OCI-LY7 (cell line): Measurements from ENCODE around the gene FOSB. TPM values are rescaled to one million over a fixed set of nuclear protein-coding genes. Genes with fewer than 3 reads are reported as not detected.

Experiments
- BruUV-seq: library from RNA; stranded (reverse); fragments of 400-500 nt; replicated peaks from 2 replicates; lab custom pipeline; 2021; lab: Mats Ljungman, UMichigan
- CTCF ChIA-PET: fragments of 300-600 bp; sonication (Branson Sonifier 250); formaldehyde crosslinking; loops from one replicate; lab custom pipeline; 2022; ENCODE audit warnings: antibody characterized with exemption; ENCODE audit not compliant: unreplicated experiment; lab: Charles Lee
- POLR2A ChIA-PET: fragments of 300-600 bp; sonication (Branson Sonifier 250); formaldehyde crosslinking; loops from one replicate; lab custom pipeline; 2022; ENCODE audit warnings: antibody characterized with exemption; lab: Charles Lee
- DNase-seq: peaks from one replicate; pipeline ENCODE4 v3.0.0-alpha.2; 2015; ENCODE audit warnings: low spot score
- H2AFZ ChIP-seq: fragments of 200-600 bp; sonication (generic), shearing (Covaris generic); 2 replicates; pipeline ENCODE4 v1.6.1; 2014; ENCODE audit warnings: mild to moderate bottlenecking, antibody characterized with exemption, low read length, moderate library complexity
- H3K27ac ChIP-seq: fragments of 200-600 bp; sonication (generic); 2 replicates; pipeline ENCODE4 v1.5.1; 2014; ENCODE audit warnings: mixed run types, low read depth, mild to moderate bottlenecking, moderate library complexity, low read length, inconsistent platforms; ENCODE audit not compliant: poor library complexity, severe bottlenecking
- H3K36me3 ChIP-seq: fragments of 200-600 bp; sonication (generic); 2 replicates; pipeline ENCODE4 v1.6.1; 2014; ENCODE audit warnings: mild to moderate bottlenecking, antibody characterized with exemption, low read length, moderate library complexity, mixed read lengths; ENCODE audit not compliant: insufficient read depth
- H3K4me1 ChIP-seq: fragments of 200-600 bp; sonication (generic); 2 replicates; pipeline ENCODE4 v1.5.1; 2014; ENCODE audit warnings: mild to moderate bottlenecking, low read length; ENCODE audit not compliant: insufficient read depth, poor library complexity, severe bottlenecking
- H3K4me2 ChIP-seq: fragments of 200-600 bp; sonication (generic); 2 replicates; pipeline ENCODE4 v1.6.1; 2014; ENCODE audit warnings: mild to moderate bottlenecking, low read length
- H3K4me3 ChIP-seq: fragments of 200-600 bp; sonication (generic); 2 replicates; pipeline ENCODE4 v1.5.1; 2014; ENCODE audit warnings: mild to moderate bottlenecking, low read depth, low read length; ENCODE audit not compliant: poor library complexity, severe bottlenecking
- H3K79me2 ChIP-seq: fragments of 200-600 bp; sonication (generic); 2 replicates; pipeline ENCODE4 v1.6.1; 2016; ENCODE audit warnings: low read depth, mild to moderate bottlenecking, low read length, moderate library complexity, mixed read lengths; ENCODE audit not compliant: insufficient read depth
- H3K9me2 ChIP-seq: fragments of 200-600 bp; sonication (generic); 2 replicates; pipeline ENCODE4 v1.6.1; 2016; ENCODE audit warnings: mild to moderate bottlenecking, low read length, mixed read lengths; ENCODE audit not compliant: insufficient read depth
- H3K9me3 ChIP-seq: fragments of 200-600 bp; sonication (generic); 2 replicates; pipeline ENCODE4 v1.6.1; 2014; ENCODE audit warnings: mild to moderate bottlenecking, mixed run types, low read length, mixed read lengths
- H4K20me1 ChIP-seq: fragments of 200-600 bp; sonication (generic); 2 replicates; pipeline ENCODE4 v1.6.1; 2014; ENCODE audit warnings: mild to moderate bottlenecking, antibody characterized with exemption, low read length, moderate library complexity, mixed read lengths; ENCODE audit not compliant: insufficient read depth
- EZH2phosphoT487 ChIP-seq: fragments of 200-600 bp; sonication (generic); IDR thresholded peaks from 2 replicates; pipeline ENCODE4 v1.6.1; 2018; ENCODE audit warnings: low read depth, borderline replicate concordance, mild to moderate bottlenecking, mixed run types, antibody characterized with exemption, low read length, moderate library complexity, mixed read lengths
- intact Hi-C: fragments of 100-400 bp; cut with micrococcal nuclease; formaldehyde crosslinking; loops from one replicate; pipeline ENCODE4 v1.10.0; 2022; ENCODE audit not compliant: unreplicated experiment
- total RNA-seq, 2 experiments: library from RNA; depleted of rRNA in 1 of 2; stranded (reverse); fragments of >200 nt in 1 of 2; shearing (Covaris generic) in 1 of 2; gene quantifications; 2 replicates each; pipeline ENCODE4 v1.2.3, GENCODE V29; 2014 to 2022
- TF ChIP-seq, protein P1 (sequence below): fragments of 200-600 bp; sonication (generic); conservative IDR thresholded peaks from 2 replicates; pipeline ENCODE4 v1.5.1; 2014; ENCODE audit warnings: mild to moderate bottlenecking, antibody characterized with exemption, low read length, moderate library complexity, mixed read lengths

FOSB gene
- total RNA-seq, 2 experiments from 2014 or later, result 2.3 to 2.4 TPM

DNA sequence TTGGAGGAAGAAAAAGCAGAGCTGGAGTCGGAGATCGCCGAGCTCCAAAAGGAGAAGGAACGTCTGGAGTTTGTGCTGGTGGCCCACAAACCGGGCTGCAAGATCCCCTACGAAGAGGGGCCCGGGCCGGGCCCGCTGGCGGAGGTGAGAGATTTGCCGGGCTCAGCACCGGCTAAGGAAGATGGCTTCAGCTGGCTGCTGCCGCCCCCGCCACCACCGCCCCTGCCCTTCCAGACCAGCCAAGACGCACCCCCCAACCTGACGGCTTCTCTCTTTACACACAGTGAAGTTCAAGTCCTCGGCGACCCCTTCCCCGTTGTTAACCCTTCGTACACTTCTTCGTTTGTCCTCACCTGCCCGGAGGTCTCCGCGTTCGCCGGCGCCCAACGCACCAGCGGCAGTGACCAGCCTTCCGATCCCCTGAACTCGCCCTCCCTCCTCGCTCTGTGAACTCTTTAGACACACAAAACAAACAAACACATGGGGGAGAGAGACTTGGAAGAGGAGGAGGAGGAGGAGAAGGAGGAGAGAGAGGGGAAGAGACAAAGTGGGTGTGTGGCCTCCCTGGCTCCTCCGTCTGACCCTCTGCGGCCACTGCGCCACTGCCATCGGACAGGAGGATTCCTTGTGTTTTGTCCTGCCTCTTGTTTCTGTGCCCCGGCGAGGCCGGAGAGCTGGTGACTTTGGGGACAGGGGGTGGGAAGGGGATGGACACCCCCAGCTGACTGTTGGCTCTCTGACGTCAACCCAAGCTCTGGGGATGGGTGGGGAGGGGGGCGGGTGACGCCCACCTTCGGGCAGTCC is 5.0 kb downstream of the FOSB start:
- Histone ChIP-seq H3K79me2 (no peaks in the 10 kb centered on the region; the same call in 1 of the 2 replicates), H2AFZ (no peak overlapping the region), H3K4me1 (peaks cover 33% of the 10 kb centered on the region), H3K9me3 (no peaks in the 10 kb centered on the region), H3K9me2 (no peaks in the 10 kb centered on the region), H3K27ac (no peak overlapping the region), H3K4me2 (no peak overlapping the region), H3K36me3 (no peaks in the 10 kb centered on the region), H4K20me1 (0 out of 2 replicates have a peak, but pooled peaks cover 4% of the 10 kb centered on the region), H3K4me3 (no peak overlapping the region)
- BruUV-seq, result no TSS peak
- TF ChIP-seq, protein P1, sequence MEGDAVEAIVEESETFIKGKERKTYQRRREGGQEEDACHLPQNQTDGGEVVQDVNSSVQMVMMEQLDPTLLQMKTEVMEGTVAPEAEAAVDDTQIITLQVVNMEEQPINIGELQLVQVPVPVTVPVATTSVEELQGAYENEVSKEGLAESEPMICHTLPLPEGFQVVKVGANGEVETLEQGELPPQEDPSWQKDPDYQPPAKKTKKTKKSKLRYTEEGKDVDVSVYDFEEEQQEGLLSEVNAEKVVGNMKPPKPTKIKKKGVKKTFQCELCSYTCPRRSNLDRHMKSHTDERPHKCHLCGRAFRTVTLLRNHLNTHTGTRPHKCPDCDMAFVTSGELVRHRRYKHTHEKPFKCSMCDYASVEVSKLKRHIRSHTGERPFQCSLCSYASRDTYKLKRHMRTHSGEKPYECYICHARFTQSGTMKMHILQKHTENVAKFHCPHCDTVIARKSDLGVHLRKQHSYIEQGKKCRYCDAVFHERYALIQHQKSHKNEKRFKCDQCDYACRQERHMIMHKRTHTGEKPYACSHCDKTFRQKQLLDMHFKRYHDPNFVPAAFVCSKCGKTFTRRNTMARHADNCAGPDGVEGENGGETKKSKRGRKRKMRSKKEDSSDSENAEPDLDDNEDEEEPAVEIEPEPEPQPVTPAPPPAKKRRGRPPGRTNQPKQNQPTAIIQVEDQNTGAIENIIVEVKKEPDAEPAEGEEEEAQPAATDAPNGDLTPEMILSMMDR, result no peak
- no peak for TF ChIP-seq EZH2phosphoT487
- intact Hi-C loops, result no loop called here
- no peak for DNase-seq
- CTCF ChIA-PET, result no interaction called here
- POLR2A ChIA-PET, result no interaction called here

DNA sequence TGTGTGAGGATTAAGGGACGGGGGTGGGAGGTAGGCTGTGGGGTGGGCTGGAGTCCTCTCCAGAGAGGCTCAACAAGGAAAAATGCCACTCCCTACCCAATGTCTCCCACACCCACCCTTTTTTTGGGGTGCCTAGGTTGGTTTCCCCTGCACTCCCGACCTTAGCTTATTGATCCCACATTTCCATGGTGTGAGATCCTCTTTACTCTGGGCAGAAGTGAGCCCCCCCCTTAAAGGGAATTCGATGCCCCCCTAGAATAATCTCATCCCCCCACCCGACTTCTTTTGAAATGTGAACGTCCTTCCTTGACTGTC is 5.5 kb downstream of the FOSB start:
- H3K9me2 ChIP-seq, result no peaks in the 10 kb centered on the region
- no peak overlapping the region for H3K4me2 ChIP-seq
- DNase-seq, result no peak
- no peak overlapping the region for H3K27ac ChIP-seq
- CTCF ChIA-PET, result interaction anchor here (0.6 kb wide), 1 partner anchor 48 kb away, joined by 3 read pairs; no protein-coding TSS in a partner anchor
- peaks cover 35% of the 10 kb centered on the region for H3K4me1 ChIP-seq
- 0 out of 2 replicates have a peak, but pooled peaks cover under 1% of the 10 kb centered on the region for H4K20me1 ChIP-seq
- no peaks in the 10 kb centered on the region for H3K36me3 ChIP-seq
- H2AFZ ChIP-seq, result no peak overlapping the region
- BruUV-seq, result no TSS peak
- no peak for TF ChIP-seq EZH2phosphoT487
- TF ChIP-seq, protein P1, result no peak
- intact Hi-C loops, result no loop called here
- no peaks in the 10 kb centered on the region for H3K9me3 ChIP-seq
- H3K79me2 ChIP-seq, result no peaks in the 10 kb centered on the region; the same call in 1 of the 2 replicates
- H3K4me3 ChIP-seq, result no peak overlapping the region
- POLR2A ChIA-PET, result no interaction called here
